T47D (cell line): ENCODE measurements around the gene TMEM51.
"Not testable (repeated sequence)": the region's sequence is repeated elsewhere in the genome, so short reads cannot be mapped to it uniquely, and the experiment has no call there.

ENCODE experiments used
- DNase-seq, 2 experiments: peaks; one replicate each; pipeline versions ENCODE4 v3.0.0 to v3.0.0-alpha.2; 2011 to 2012; ENCODE audit warnings: low read depth in 1 of 2, low spot score in 1 of 2
- JUND ChIP-seq: IDR thresholded peaks from 2 replicates; pipeline ENCODE4 v1.6.1; 2012; ENCODE audit warnings: low read depth
- in situ Hi-C: cut with HindIII; loops from 2 replicates; pipeline ENCODE4 v1.10.0; 2016; ENCODE audit warnings: low sequenced_read_pairs, low pct_unique_long_range_greater_than_20kb

TMEM51 gene

GRCh38 chr1:15132965-15133364 lies 20.6 kb upstream of the TMEM51 start:
- in situ Hi-C loops: no loop called here
- DNase-seq: no peak

GRCh38 chr1:15134285-15134684 lies 19.3 kb upstream of the TMEM51 start:
- in situ Hi-C loops: no loop called here
- no peak for DNase-seq
- TF ChIP-seq JUND: no peak

More at GRCh38 chr1:15132965-15133364, 20.6 kb upstream of the TMEM51 start:
- TF ChIP-seq JUND: no peak

GRCh38 chr1:15135604-15136003 lies 17.9 kb upstream of the TMEM51 start:
- in situ Hi-C loops, DNase-seq: not testable (repeated sequence)

GRCh38 chr1:15137809-15138208 lies 15.7 kb upstream of the TMEM51 start:
- in situ Hi-C loops: no loop called here
- DNase-seq: no peak
- no peak for TF ChIP-seq JUND

GRCh38 chr1:15139654-15140350 lies 13.7 kb upstream of the TMEM51 start:
- in situ Hi-C loops: no loop called here
- no peak for TF ChIP-seq JUND
- DNase-seq: no peak

- in situ Hi-C loops: no loop called here
- DNase-seq: no peak
- TF ChIP-seq JUND: no peak
Measured at GRCh38 chr1:15141935-15142539, 11.5 kb upstream of the TMEM51 start.

- in situ Hi-C loops: no loop called here
- no peak for TF ChIP-seq JUND
- peak in 1 of 2 experiments; percentile 41 for DNase-seq
Measured at GRCh38 chr1:15145327-15145726, 8.2 kb upstream of the TMEM51 start.

- TF ChIP-seq JUND: no peak
- DNase-seq: no peak
- in situ Hi-C loops: no loop called here
Measured at GRCh38 chr1:15146142-15146680, 7.3 kb upstream of the TMEM51 start.

GRCh38 chr1:15146971-15147376 lies 6.6 kb upstream of the TMEM51 start:
- TF ChIP-seq JUND: no peak
- no peak for DNase-seq
- in situ Hi-C loops: no loop called here

GRCh38 chr1:15148004-15148403 lies 5.5 kb upstream of the TMEM51 start:
- DNase-seq: no peak
- TF ChIP-seq JUND: no peak
- in situ Hi-C loops: no loop called here

GRCh38 chr1:15148475-15148874 lies 5.1 kb upstream of the TMEM51 start:
- no peak for TF ChIP-seq JUND
- no peak for DNase-seq
- in situ Hi-C loops: no loop called here

GRCh38 chr1:15148941-15149340 lies 4.6 kb upstream of the TMEM51 start:
- in situ Hi-C loops: no loop called here
- no peak for TF ChIP-seq JUND
- DNase-seq: no peak

- in situ Hi-C loops: no loop called here
- DNase-seq: no peak
- no peak for TF ChIP-seq JUND
Measured at GRCh38 chr1:15150376-15150775, 3.2 kb upstream of the TMEM51 start.
